WI38 (cell line): ENCODE results near the gene THAP9.
A peak's percentile ranks its signal among the peaks of the same experiment; 100 is the strongest.

Source experiments
- H3K4me3 ChIP-seq: 2 replicates; pipeline ENCODE4 v1.5.1; 2011; ENCODE audit warnings: low read depth, mild to moderate bottlenecking, control low read depth, low read length
- CTCF ChIP-seq: IDR thresholded peaks from 2 replicates; pipeline ENCODE4 v1.5.1; 2012; ENCODE audit warnings: low read depth, mild to moderate bottlenecking, control low read depth, low read length

The THAP9 gene

GRCh38 chr4:82898322-82899243, 2.0 kb upstream of the THAP9 start:
- peak; percentile 18; the same call in 1 of the 2 replicates for TF ChIP-seq CTCF

GRCh38 chr4:82899374-82900065, 1.0 kb upstream of the THAP9 start:
- no peak for TF ChIP-seq CTCF
- H3K4me3 ChIP-seq, result peak overlapping the region; percentile 96

More at GRCh38 chr4:82898322-82899243, 2.0 kb upstream of the THAP9 start:
- peak overlapping the region; percentile 96 for H3K4me3 ChIP-seq

GRCh38 chr4:82900066-82900410, 497 bp upstream of the THAP9 start:
- peak overlapping the region; percentile 96 for H3K4me3 ChIP-seq
- TF ChIP-seq CTCF, result no peak

- peak overlapping the region; percentile 96 for H3K4me3 ChIP-seq
- no peak for TF ChIP-seq CTCF
Measured at GRCh38 chr4:82901183-82901718, 716 bp downstream of the THAP9 start.

GRCh38 chr4:82903737-82904136, 3.2 kb downstream of the THAP9 start:
- H3K4me3 ChIP-seq, result no peak overlapping the region
- no peak for TF ChIP-seq CTCF

- H3K4me3 ChIP-seq, result no peak overlapping the region
Measured at GRCh38 chr4:82905205-82905604, 4.7 kb downstream of the THAP9 start.

More at GRCh38 chr4:82905205-82905604, 4.7 kb downstream of the THAP9 start:
- TF ChIP-seq CTCF, result no peak
